Endothelial cell (in vitro differentiated cells): Measurements from ENCODE around the gene RPRD1B. TPM values are rescaled to one million over a fixed set of nuclear protein-coding genes. Genes with fewer than 3 reads are reported as not detected.

ENCODE experiments used
- DNase-seq: peaks from one replicate; pipeline ENCODE4 v3.0.0; 2021; ENCODE audit warnings: low spot score
- H3K27ac Mint-ChIP-seq: one replicate; pipeline ENCODE4 v1.8.0; 2021; ENCODE audit warnings: mixed read lengths, inconsistent platforms; ENCODE audit not compliant: unreplicated experiment
- H3K27me3 Mint-ChIP-seq: one replicate; pipeline ENCODE4 v1.8.0; 2021; ENCODE audit warnings: mild to moderate bottlenecking, moderate library complexity, mixed read lengths, inconsistent platforms; ENCODE audit not compliant: unreplicated experiment
- H3K36me3 Mint-ChIP-seq: one replicate; pipeline ENCODE4 v1.8.0; 2021; ENCODE audit warnings: mild to moderate bottlenecking, low read depth, mixed read lengths, inconsistent platforms; ENCODE audit not compliant: unreplicated experiment
- H3K4me1 Mint-ChIP-seq: one replicate; pipeline ENCODE4 v1.8.0; 2021; ENCODE audit warnings: mild to moderate bottlenecking, mixed read lengths, inconsistent platforms; ENCODE audit not compliant: unreplicated experiment
- H3K4me3 Mint-ChIP-seq: one replicate; pipeline ENCODE4 v1.8.0; 2021; ENCODE audit warnings: mild to moderate bottlenecking, mixed read lengths, inconsistent platforms; ENCODE audit not compliant: unreplicated experiment
- H3K9me3 Mint-ChIP-seq: one replicate; pipeline ENCODE4 v1.8.0; 2021; ENCODE audit warnings: mixed read lengths, inconsistent platforms; ENCODE audit not compliant: unreplicated experiment
- CTCF ChIP-seq: fragments of 200-600 bp; sonication (generic); IDR thresholded peaks from one replicate; pipeline ENCODE4 v1.5.0; 2021; ENCODE audit warnings: antibody characterized with exemption; ENCODE audit not compliant: unreplicated experiment
- total RNA-seq: library from RNA; stranded (reverse); fragmentation: NEBNext Ultra II Directional; extraction: Animal tissue kit (Norgen Biotek cat#: 25700); gene quantifications from one replicate; pipeline ENCODE4 v1.2.1, GENCODE V29; 2021; ENCODE audit not compliant: unreplicated experiment

The RPRD1B gene
- total RNA-seq, 1 donor from 2014 or later = 24.1 TPM

GRCh38 chr20:38013887-38014286 lies 19.7 kb upstream of the RPRD1B start:
- Mint-ChIP-seq H3K4me1 (peaks cover 23% of the 10 kb centered on the region), H3K36me3 (peaks cover 57% of the 10 kb centered on the region), H3K4me3 (no peak overlapping the region), H3K27ac (peak overlapping the region; percentile 68), H3K27me3 (peaks cover 5% of the 10 kb centered on the region), H3K9me3 (no peaks in the 10 kb centered on the region)
- TF ChIP-seq CTCF = no peak
- DNase-seq = no peak

GRCh38 chr20:38017959-38018358 lies 15.6 kb upstream of the RPRD1B start:
- no peak for TF ChIP-seq CTCF
- peaks cover 53% of the 10 kb centered on the region for H3K36me3 Mint-ChIP-seq
- peaks cover 5% of the 10 kb centered on the region for H3K27me3 Mint-ChIP-seq
- peaks cover 26% of the 10 kb centered on the region for H3K4me1 Mint-ChIP-seq
- no peak overlapping the region for H3K27ac Mint-ChIP-seq
- H3K9me3 Mint-ChIP-seq = no peaks in the 10 kb centered on the region
- no peak overlapping the region for H3K4me3 Mint-ChIP-seq
- DNase-seq = no peak

GRCh38 chr20:38018385-38018784 lies 15.2 kb upstream of the RPRD1B start:
- peaks cover 48% of the 10 kb centered on the region for H3K36me3 Mint-ChIP-seq
- no peak for TF ChIP-seq CTCF
- H3K9me3 Mint-ChIP-seq = no peaks in the 10 kb centered on the region
- no peak for DNase-seq
- peaks cover 5% of the 10 kb centered on the region for H3K27me3 Mint-ChIP-seq
- peaks cover 25% of the 10 kb centered on the region for H3K4me1 Mint-ChIP-seq
- H3K27ac Mint-ChIP-seq = no peak overlapping the region
- H3K4me3 Mint-ChIP-seq = peak overlapping the region; percentile 38

GRCh38 chr20:38021087-38021772 lies 12.3 kb upstream of the RPRD1B start:
- no peaks in the 10 kb centered on the region for H3K9me3 Mint-ChIP-seq
- H3K27me3 Mint-ChIP-seq = peaks cover 8% of the 10 kb centered on the region
- H3K36me3 Mint-ChIP-seq = peaks cover 29% of the 10 kb centered on the region
- no peak for DNase-seq
- no peak for TF ChIP-seq CTCF
- H3K4me1 Mint-ChIP-seq = peaks cover 19% of the 10 kb centered on the region
- no peak overlapping the region for H3K27ac Mint-ChIP-seq
- H3K4me3 Mint-ChIP-seq = no peak overlapping the region

- Mint-ChIP-seq H3K4me1 (peaks cover 19% of the 10 kb centered on the region), H3K27ac (peak overlapping the region; percentile 59), H3K4me3 (no peak overlapping the region), H3K9me3 (no peaks in the 10 kb centered on the region), H3K36me3 (peaks cover 7% of the 10 kb centered on the region), H3K27me3 (peaks cover 3% of the 10 kb centered on the region)
- no peak for TF ChIP-seq CTCF
- DNase-seq = no peak
Observed at GRCh38 chr20:38023181-38024001, 10.2 kb upstream of the RPRD1B start.
